ENCODE results near the gene UQCC2.

The UQCC2 gene

DNA sequence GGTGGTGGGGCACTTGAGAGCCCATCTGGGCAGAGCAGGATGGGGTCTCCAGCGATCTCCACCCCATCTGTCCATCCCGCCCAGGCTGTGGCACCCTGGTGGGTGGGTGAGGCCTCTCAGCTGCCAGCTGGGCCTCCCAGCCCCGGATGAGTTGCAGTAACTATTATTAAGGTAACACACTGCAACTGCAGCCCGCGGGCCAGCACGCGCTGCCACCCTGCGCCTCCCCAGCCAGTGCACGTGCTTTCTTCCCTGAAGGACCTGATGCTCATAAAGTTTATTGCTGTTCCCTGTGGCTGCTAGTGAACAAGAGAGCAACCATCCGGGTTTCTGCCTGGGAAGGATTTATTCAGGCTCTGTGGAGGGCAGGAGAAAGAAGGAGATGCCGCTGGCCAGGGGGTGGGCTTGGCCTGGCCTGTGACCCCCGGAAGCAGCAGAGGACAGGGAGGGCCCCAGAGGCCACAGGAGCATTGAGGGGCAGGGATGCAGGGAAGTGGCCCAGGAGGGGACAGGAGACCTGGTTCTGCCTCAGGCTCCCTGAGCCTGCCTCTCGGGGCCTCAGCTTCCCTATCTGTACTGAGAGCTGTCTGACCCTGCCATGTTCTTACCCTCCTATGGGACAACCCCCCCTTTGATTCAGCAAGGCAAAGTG lies 33.5 kb upstream of the UQCC2 start:
- in situ Hi-C loops (cut with HindIII; ENCODE audit: low sequenced_read_pairs): no loop called here

DNA sequence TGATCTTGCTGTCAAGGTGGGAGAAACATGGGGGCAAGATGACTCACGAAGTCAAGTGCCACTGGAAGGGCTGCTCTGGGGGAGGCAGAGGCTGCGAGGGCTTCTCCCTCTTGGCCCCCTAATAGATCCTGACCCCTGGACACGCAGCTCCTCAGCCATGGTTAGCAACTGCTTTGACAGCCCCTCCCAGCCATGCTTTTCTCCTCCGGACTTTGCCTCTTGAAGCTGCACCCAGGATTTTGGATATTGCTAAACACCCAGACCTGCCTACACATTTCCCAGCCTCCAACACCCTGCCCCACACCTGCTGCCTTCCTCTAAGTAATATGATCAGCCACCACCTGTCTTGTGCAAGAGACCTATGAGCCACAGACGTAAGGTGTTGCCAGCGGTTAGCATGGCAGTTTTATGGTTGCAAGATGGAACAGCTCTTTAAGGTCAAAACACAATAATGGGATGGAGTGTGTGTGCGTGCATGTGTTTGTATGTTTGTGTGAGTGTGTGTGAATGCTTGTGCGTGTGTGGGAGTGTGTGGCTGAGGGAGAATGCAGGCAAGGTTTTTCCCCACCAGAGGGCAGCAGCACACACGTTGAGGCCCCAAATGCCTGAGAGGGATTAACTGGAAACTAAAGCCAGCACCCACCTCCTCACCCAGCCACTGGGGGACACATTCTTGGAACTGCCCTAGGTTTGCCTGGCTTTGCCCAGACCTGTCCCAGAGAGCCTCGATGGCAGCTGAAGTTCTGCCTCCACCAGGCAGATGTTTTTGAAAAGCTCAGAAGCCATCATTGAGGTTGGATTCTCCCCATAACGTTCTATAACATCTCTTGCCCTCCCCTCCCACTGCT lies 32.7 kb upstream of the UQCC2 start:
- in situ Hi-C loops (cut with HindIII; ENCODE audit: low sequenced_read_pairs): no loop called here

DNA sequence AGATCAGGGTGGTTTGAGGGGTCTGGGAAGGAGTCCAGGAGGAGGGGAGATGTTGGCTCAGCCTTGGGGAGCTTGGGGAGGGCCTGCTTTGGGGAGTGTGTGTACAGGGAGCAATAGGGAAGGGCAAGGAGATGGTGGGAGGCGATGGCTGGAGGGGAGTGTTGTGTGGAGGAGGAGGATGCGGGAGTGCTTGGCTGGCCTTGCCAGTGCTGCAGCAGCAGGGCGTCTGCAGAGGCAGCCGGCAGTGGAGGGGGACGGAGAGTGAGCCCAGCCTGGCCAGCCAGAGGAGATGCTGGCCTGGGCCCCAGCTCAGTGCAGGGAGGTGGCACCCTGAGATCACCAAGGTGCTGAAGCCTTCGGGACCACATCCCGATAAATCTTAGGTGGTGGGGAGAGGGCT lies 31.3 kb upstream of the UQCC2 start:
- in situ Hi-C loops (cut with HindIII; ENCODE audit: low sequenced_read_pairs): no loop called here

DNA sequence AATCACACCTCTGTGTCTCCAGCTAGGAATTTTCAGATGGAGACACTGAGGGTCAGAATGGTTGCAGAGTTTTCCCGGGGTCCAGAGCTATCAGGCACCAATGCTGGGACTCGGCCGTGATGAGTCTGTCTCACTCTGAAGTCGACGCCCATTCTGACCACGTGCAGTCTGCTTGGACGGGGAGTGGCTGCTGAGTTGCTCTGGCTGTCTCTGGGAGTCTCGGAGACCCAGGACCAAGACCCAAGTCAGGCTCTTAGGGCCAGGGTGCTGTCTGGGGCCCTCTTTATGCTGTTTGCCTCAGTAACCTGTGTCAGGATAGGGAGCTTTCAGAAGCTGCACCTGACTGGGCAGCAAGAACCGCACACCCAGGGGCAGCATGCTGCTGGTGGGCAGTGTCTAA lies 30.6 kb upstream of the UQCC2 start:
- in situ Hi-C loops (cut with HindIII; ENCODE audit: low sequenced_read_pairs): no loop called here

DNA sequence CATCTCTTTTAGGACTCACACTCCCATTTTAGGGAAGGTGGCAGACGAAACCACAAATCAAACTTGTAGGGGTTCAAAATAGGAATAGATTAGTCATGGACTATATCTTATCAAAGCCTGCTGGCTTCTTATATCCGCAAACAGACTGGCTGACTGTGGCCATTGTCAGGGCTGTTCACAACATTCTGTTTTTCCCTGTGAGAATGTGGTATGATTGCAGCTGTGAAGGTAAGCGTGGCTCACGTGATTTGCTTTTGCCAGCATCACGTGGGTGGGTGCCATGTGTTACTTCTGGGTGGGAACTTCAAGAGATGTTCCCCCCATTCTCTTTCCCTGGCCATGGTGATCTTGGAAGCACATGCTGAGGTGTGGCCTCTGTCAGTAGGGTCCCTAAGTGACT lies 29.3 kb upstream of the UQCC2 start:
- in situ Hi-C loops (cut with HindIII; ENCODE audit: low sequenced_read_pairs): no loop called here

DNA sequence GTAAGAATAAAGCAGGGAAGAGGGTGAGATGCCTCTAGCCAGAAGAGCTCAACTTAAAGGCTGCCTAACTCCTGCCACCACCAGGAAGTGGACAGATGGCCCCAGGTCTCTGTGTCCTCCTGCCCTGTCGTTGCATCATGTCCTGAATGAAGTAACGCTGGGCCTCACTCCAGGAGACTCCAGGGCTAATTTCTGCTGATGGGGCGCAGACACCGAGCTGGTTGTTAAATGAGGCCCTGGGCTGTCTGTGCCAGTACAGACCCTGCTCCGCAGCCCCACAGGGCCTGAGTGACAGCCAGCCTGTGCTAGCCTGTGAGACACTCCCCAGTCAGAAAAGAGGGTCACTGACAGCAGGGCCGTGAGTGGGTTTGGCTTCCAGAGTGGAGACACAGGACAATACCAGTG lies 28.7 kb upstream of the UQCC2 start:
- in situ Hi-C loops (cut with HindIII; ENCODE audit: low sequenced_read_pairs): no loop called here

DNA sequence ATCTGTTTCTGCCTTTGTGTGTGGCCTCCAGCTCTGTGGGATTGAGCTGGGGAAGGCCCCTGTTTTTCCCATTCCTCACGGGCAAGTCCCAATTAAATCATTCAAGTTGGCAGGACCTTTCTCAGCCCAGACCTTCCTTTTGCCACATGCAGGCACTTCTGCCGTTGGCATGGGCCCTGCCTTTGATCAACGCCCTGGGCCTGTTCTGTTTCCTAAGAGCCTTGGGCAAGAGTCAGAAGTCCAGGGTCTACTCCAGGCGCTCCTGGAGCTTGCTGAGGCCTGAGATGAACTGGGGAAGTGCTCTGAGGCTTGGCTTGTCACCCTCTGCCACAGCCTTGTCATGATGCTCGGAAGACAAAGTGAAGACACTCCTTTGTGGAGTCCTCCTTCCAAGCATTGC lies 28.1 kb upstream of the UQCC2 start:
- in situ Hi-C loops (cut with HindIII; ENCODE audit: low sequenced_read_pairs): no loop called here

DNA sequence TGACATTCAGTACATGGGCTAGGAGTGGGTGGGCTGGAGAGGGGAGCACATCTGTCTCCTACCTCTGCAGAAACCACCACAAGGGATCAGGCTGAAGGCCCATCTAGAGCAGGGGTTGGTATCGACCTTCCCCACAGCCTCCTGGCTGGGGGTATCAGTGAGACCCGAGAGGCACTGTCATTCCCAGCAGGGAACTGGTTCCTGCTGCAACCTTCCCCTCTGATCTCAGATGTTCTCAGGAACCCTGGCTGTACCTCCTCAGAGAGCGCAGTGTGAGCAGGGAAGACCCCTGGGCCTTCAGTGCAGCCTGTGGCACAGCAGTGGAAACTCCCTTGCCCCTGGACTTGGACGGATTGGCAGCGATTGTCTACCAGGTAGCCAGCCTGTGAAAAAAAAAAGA lies 27.4 kb upstream of the UQCC2 start:
- in situ Hi-C loops (cut with HindIII; ENCODE audit: low sequenced_read_pairs): no loop called here

GRCh38 chr6:33738153-33738552 lies 26.7 kb upstream of the UQCC2 start:
- in situ Hi-C loops (cut with HindIII; ENCODE audit: low sequenced_read_pairs): no loop called here

DNA sequence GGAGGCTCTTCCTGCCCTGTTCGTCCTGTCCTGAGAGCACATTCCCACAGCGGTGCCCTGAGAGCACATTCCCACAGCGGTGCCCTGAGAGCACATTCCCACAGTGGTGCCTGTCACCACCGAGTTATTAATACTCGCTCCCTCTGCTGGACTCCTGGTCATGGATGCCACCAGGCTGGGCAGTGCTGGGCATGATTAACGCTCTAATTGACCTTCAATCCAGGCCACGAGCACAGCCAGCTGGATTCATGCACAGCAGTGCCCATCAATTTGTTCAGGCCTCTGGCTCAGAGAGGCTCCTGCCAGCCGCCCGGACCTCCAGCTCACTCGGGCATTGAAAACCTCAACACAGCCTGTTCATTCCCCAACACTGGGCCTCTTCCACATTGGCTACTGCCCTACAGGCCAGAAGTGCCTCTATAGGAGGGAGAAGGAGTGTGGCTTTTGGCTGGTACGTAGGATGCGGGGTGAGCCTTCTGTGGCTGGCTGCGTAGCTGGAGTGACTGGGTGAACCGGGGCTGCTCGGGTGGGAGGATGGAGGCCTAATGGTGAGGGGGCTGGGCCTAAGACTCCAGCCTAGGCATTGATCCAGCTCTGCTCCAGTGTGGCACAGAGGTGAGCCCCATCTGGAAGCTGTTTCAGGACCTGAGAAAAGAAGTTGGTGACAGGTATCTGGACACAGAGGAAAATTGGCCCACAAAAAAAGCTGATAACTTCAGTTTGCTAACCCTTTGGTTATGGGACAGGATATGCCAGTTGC lies 25.9 kb upstream of the UQCC2 start:
- in situ Hi-C loops (cut with HindIII; ENCODE audit: low sequenced_read_pairs): no loop called here

- in situ Hi-C loops (cut with HindIII; ENCODE audit: low sequenced_read_pairs): no loop called here
Measured at GRCh38 chr6:33735216-33735615, 23.7 kb upstream of the UQCC2 start.

- in situ Hi-C loops (cut with HindIII; ENCODE audit: low sequenced_read_pairs): no loop called here
Measured at GRCh38 chr6:33733709-33734007, 22.2 kb upstream of the UQCC2 start.

GRCh38 chr6:33732817-33733708 lies 21.6 kb upstream of the UQCC2 start:
- in situ Hi-C loops (cut with HindIII; ENCODE audit: low sequenced_read_pairs): no loop called here

GRCh38 chr6:33732385-33732784 lies 20.9 kb upstream of the UQCC2 start:
- in situ Hi-C loops (cut with HindIII; ENCODE audit: low sequenced_read_pairs): no loop called here

GRCh38 chr6:33731751-33732282 lies 20.3 kb upstream of the UQCC2 start:
- in situ Hi-C loops (cut with HindIII; ENCODE audit: low sequenced_read_pairs): no loop called here

DNA sequence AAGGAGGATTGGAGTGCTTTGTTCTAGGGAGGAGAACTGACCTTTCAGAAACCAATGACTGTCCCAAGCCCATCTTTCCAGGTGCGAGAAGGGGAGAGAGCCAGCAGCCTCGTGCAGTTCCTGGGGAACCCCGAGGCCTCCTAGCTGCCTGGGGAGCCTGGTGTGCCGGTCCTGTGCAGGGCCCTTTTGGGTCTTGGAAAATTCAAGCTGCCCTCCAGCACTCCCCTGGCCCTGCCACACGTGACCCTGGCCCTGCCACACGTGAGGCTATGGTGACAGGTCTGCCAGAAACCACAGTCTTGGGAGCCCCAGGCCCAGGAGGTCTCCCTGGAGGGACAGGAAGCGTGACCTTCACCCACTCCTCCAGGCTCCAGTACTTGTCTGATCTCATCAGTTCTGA lies 19.5 kb upstream of the UQCC2 start:
- in situ Hi-C loops (cut with HindIII; ENCODE audit: low sequenced_read_pairs): no loop called here

DNA sequence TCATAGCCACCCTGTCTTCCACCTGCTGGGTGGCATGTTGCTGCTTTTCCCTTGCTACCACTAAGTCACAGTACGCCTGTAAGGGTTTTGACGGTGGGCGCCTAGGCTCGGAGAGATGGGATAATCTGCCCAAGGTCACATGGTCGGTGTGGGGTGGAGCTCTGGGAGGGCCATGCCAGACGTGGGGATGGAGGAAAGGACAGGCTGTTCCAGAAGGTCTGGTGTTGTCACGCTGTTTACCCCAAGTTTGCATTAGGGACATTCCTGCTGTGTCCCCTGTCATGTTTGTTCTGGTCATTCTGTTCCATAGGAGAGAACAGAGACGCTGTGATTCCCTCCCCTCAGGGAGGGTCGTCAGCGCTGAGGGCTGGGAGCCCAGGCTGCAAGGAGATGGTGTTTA lies 19.1 kb upstream of the UQCC2 start:
- in situ Hi-C loops (cut with HindIII; ENCODE audit: low sequenced_read_pairs): no loop called here

- in situ Hi-C loops (cut with HindIII; ENCODE audit: low sequenced_read_pairs): no loop called here
Measured at GRCh38 chr6:33729059-33729458, 17.6 kb upstream of the UQCC2 start.

GRCh38 chr6:33728438-33728837 lies 16.9 kb upstream of the UQCC2 start:
- in situ Hi-C loops (cut with HindIII; ENCODE audit: low sequenced_read_pairs): no loop called here

DNA sequence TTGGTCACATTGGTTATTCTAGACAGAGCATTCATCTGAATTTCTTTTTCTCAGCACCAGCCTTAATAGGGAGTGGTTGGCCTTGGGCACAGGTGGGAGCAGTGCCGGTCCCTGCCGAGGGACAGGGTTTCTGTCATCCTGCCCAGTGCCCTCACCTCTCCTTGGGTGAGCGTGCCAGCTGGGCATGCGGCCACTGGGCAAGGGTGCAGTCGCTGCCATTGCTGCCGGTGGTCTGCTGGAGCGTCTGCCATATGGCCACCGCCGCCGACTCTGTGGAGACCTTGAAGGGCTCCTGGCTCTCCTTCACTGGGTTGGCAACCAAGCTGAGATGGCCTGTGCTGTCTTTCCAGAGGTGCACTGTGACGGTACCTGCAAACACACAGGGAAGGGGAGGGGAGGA lies 16.4 kb upstream of the UQCC2 start:
- in situ Hi-C loops (cut with HindIII; ENCODE audit: low sequenced_read_pairs): no loop called here

DNA sequence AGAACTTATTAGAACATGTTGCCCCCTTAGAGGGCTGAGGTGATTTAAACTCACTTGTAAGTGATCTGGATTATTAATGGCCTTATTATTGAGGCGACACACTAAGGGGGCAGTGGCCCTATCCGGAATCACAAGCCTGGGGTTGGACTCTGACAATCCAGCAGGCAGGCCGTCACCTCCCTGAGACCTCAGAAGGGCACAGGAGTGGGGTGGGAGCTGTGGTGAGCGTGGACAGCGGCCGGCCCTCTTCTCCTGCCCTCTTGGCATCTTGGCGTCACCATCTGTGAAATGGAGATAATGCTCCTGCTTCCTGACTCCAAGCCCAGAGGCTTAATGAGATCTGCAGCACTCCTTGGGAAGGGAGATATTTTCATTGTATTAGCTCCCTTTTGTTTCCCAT lies 15.6 kb upstream of the UQCC2 start:
- in situ Hi-C loops (cut with HindIII; ENCODE audit: low sequenced_read_pairs): no loop called here
